Mammary epithelial cell (primary cell): ENCODE measurements around the gene GGT5.

Experiments used
- EZH2 ChIP-seq: IDR thresholded peaks from 2 replicates; pipeline ENCODE4 v1.6.1; 2012; ENCODE audit warnings: low read length, inconsistent platforms, borderline replicate concordance
- TF ChIP-seq, protein P1 (sequence below), 2 donors: IDR thresholded peaks in 1 of 2; conservative IDR thresholded peaks in 1 of 2; 2 replicates each; pipeline ENCODE4 v1.5.1; 2011 to 2012; ENCODE audit warnings: inconsistent platforms in 2 of 2, low read length in 2 of 2, mild to moderate bottlenecking in 2 of 2, control low read depth in 1 of 2, low read depth in 1 of 2; ENCODE audit not compliant: insufficient read depth in 1 of 2; ENCODE audit errors: extremely low read depth in 1 of 2

DNA sequence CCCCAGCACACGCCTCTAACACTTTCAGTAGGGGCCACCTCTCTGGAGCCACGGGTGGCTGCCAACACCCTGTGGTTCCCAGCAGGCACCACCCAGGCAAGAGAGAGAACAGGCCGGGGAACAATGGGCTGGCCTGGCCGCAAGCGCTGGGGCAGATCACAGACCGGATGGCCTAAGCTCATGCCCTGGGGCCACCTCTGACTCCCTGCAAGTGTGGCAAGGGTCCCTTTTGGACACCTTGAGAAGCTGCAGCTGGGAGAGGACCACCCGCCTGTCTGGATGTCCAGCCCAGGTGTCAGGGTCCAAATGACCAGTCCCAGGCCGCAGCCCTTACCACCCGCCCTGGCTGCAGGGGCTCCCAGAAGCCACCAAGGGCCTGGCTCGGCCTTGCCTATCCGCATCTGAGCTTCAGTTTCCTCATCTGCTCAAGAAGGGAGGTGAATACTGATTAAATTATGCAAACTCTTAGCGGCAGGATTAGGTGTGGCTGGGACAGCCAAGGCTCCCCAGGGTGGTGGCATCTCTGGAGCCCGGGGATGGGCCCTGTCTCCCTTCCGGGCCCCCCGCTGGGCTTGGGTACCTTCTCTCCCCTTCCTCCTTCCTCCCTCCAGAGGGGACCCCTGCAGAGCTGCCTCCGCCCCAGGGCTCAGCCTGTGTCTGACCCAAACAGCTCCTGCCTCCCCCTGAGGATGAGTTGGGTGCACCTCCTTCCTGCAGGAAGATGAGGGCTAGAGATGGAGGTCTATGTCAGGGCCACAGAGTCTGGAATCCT lies 64.4 kb downstream of the GGT5 start:
- TF ChIP-seq, protein P1, sequence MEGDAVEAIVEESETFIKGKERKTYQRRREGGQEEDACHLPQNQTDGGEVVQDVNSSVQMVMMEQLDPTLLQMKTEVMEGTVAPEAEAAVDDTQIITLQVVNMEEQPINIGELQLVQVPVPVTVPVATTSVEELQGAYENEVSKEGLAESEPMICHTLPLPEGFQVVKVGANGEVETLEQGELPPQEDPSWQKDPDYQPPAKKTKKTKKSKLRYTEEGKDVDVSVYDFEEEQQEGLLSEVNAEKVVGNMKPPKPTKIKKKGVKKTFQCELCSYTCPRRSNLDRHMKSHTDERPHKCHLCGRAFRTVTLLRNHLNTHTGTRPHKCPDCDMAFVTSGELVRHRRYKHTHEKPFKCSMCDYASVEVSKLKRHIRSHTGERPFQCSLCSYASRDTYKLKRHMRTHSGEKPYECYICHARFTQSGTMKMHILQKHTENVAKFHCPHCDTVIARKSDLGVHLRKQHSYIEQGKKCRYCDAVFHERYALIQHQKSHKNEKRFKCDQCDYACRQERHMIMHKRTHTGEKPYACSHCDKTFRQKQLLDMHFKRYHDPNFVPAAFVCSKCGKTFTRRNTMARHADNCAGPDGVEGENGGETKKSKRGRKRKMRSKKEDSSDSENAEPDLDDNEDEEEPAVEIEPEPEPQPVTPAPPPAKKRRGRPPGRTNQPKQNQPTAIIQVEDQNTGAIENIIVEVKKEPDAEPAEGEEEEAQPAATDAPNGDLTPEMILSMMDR (conservative IDR thresholded peaks at IDR 0.05 in 1 of 2, IDR thresholded peaks at IDR 0.05 in 1 of 2; ENCODE audit: extremely low read depth in 1 of 2, insufficient read depth in 1 of 2, low read depth in 1 of 2, low read length in 2 of 2): no peak
- no peak for TF ChIP-seq EZH2
